ENCODE data around the gene EIF4G1.

EIF4G1 gene

GRCh38 chr3:184327171-184327570, 12.8 kb downstream of the EIF4G1 start:
- Histone ChIP-seq H3K9ac (ENCODE audit: low read depth, low read length, poor library complexity, severe bottlenecking) (no peak overlapping the region), H3K27me3 (ENCODE audit: insufficient read depth, low read length, poor library complexity, severe bottlenecking) (no peaks in the 10 kb centered on the region), H3K4me3 (ENCODE audit: low read length, poor library complexity, severe bottlenecking) (no peak overlapping the region), H4K20me1 (ENCODE audit: insufficient read depth, low read length, poor library complexity, severe bottlenecking) (peaks cover 26% of the 10 kb centered on the region), H3K4me2 (ENCODE audit: low read depth, low read length, poor library complexity, severe bottlenecking) (no peak overlapping the region), H3K9me3 (ENCODE audit: insufficient read depth, low read depth, low read length) (no peaks in the 10 kb centered on the region), H3K4me1 (ENCODE audit: insufficient read depth, low read length, poor library complexity, severe bottlenecking) (no peaks in the 10 kb centered on the region), H2AFZ (ENCODE audit: low read length) (no peak overlapping the region), H3K79me2 (ENCODE audit: insufficient read depth, low read length) (0 out of 2 replicates have a peak, but pooled peaks cover 8% of the 10 kb centered on the region), H3F3A (ENCODE audit: low read depth) (no peaks in the 10 kb centered on the region), H3K9me2 (replicated peaks; ENCODE audit: low read depth, low read length) (no peaks in the 10 kb centered on the region), H3K36me3 (ENCODE audit: insufficient read depth, low read length) (peaks cover 95% of the 10 kb centered on the region)
- TF ChIP-seq, protein P1, sequence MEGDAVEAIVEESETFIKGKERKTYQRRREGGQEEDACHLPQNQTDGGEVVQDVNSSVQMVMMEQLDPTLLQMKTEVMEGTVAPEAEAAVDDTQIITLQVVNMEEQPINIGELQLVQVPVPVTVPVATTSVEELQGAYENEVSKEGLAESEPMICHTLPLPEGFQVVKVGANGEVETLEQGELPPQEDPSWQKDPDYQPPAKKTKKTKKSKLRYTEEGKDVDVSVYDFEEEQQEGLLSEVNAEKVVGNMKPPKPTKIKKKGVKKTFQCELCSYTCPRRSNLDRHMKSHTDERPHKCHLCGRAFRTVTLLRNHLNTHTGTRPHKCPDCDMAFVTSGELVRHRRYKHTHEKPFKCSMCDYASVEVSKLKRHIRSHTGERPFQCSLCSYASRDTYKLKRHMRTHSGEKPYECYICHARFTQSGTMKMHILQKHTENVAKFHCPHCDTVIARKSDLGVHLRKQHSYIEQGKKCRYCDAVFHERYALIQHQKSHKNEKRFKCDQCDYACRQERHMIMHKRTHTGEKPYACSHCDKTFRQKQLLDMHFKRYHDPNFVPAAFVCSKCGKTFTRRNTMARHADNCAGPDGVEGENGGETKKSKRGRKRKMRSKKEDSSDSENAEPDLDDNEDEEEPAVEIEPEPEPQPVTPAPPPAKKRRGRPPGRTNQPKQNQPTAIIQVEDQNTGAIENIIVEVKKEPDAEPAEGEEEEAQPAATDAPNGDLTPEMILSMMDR (conservative IDR thresholded peaks at IDR 0.05; ENCODE audit: low read length), result no peak
- TF ChIP-seq EZH2phosphoT487 (IDR thresholded peaks at IDR 0.05; ENCODE audit: borderline replicate concordance), result no peak

DNA sequence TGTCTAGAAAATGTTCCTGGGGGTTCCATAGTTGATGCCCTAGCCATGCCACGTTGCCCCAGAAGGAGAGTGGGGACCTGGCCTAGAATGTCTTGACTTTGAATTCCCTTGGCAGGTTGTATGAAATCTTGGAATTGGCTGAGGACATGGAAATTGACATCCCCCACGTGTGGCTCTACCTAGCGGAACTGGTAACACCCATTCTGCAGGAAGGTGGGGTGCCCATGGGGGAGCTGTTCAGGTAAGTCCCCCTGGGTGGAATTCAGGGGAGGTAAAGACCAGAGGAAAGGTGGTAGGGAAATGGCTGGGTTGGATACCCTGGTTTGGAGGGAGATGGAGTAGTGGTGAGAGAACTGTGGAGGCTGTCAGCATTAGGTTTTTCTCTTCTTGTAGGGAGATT, 14.1 kb downstream of the EIF4G1 start:
- Histone ChIP-seq H3K4me3 (ENCODE audit: low read length, poor library complexity, severe bottlenecking) (no peak overlapping the region), H3K9me2 (replicated peaks; ENCODE audit: low read depth, low read length) (no peaks in the 10 kb centered on the region), H2AFZ (ENCODE audit: low read length) (no peak overlapping the region), H3K36me3 (ENCODE audit: insufficient read depth, low read length) (peaks cover 95% of the 10 kb centered on the region), H3K9me3 (ENCODE audit: insufficient read depth, low read depth, low read length) (no peaks in the 10 kb centered on the region), H3K4me1 (ENCODE audit: insufficient read depth, low read length, poor library complexity, severe bottlenecking) (no peaks in the 10 kb centered on the region), H3K9ac (ENCODE audit: low read depth, low read length, poor library complexity, severe bottlenecking) (no peak overlapping the region), H3K4me2 (ENCODE audit: low read depth, low read length, poor library complexity, severe bottlenecking) (no peak overlapping the region), H3K79me2 (ENCODE audit: insufficient read depth, low read length) (0 out of 2 replicates have a peak, but pooled peaks cover 8% of the 10 kb centered on the region), H4K20me1 (ENCODE audit: insufficient read depth, low read length, poor library complexity, severe bottlenecking) (peaks cover 25% of the 10 kb centered on the region), H3F3A (ENCODE audit: low read depth) (no peaks in the 10 kb centered on the region), H3K27me3 (ENCODE audit: insufficient read depth, low read length, poor library complexity, severe bottlenecking) (no peaks in the 10 kb centered on the region)
- TF ChIP-seq EZH2phosphoT487 (IDR thresholded peaks at IDR 0.05; ENCODE audit: borderline replicate concordance), result no peak
- TF ChIP-seq, protein P1 (conservative IDR thresholded peaks at IDR 0.05; ENCODE audit: low read length), result no peak

DNA sequence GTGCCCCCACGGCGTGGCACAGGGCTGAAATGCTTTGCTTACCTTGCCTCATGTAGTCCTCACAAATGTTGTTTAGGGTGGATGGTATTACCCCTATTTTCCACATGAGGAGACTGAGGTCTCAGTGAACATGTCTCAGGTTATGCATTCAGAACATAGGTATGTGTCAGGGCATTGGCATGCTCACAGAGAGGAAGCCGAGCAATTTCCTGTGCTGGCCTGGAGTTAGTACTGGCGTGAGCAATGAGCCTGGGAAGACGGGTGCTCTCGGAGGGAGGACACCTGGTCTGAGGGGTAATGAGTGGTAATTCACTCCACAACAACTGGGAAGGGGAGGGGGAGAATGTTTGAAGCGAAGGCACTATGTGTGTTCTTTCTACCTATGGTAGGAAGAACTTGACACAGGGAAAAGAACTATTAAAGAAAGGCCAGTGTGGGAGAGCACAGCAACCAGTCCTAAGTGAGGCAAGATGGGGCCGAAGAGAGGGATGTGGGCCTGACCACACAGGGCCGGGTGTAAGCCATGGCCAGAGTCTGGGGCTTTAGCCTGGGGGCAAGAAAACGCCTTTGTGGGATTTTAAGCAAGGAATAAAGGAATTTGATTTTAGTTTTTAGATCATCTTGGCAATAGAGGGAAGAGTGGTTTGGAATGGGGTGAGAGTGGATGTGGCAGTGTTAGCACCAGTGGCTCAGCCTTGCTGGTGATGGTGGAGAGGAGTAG, 18.1 kb downstream of the EIF4G1 start:
- H3K9me3 ChIP-seq (ENCODE audit: insufficient read depth, low read depth, low read length), result no peaks in the 10 kb centered on the region
- H3K4me1 ChIP-seq (ENCODE audit: insufficient read depth, low read length, poor library complexity, severe bottlenecking), result no peaks in the 10 kb centered on the region
- H3K36me3 ChIP-seq (ENCODE audit: insufficient read depth, low read length), result peaks cover 76% of the 10 kb centered on the region; the same call in 1 of the 2 replicates
- H3K4me2 ChIP-seq (ENCODE audit: low read depth, low read length, poor library complexity, severe bottlenecking), result no peak overlapping the region
- H2AFZ ChIP-seq (ENCODE audit: low read length), result no peak overlapping the region
- H3K79me2 ChIP-seq (ENCODE audit: insufficient read depth, low read length), result no peaks in the 10 kb centered on the region
- H3K9ac ChIP-seq (ENCODE audit: low read depth, low read length, poor library complexity, severe bottlenecking), result no peak overlapping the region
- peaks cover 21% of the 10 kb centered on the region for H4K20me1 ChIP-seq (ENCODE audit: insufficient read depth, low read length, poor library complexity, severe bottlenecking)
- no peaks in the 10 kb centered on the region for H3F3A ChIP-seq (ENCODE audit: low read depth)
- H3K27me3 ChIP-seq (ENCODE audit: insufficient read depth, low read length, poor library complexity, severe bottlenecking), result no peaks in the 10 kb centered on the region
- no peaks in the 10 kb centered on the region for H3K9me2 ChIP-seq (replicated peaks; ENCODE audit: low read depth, low read length)
- no peak for TF ChIP-seq EZH2phosphoT487 (IDR thresholded peaks at IDR 0.05; ENCODE audit: borderline replicate concordance)
- TF ChIP-seq, protein P1 (conservative IDR thresholded peaks at IDR 0.05; ENCODE audit: low read length), result no peak
- H3K4me3 ChIP-seq (ENCODE audit: low read length, poor library complexity, severe bottlenecking), result no peak overlapping the region
